Upper lobe of left lung (tissue), 6 donors: ENCODE results near the gene ZKSCAN1. TPM values are rescaled to one million over a fixed set of nuclear protein-coding genes. Genes with fewer than 3 reads are reported as not detected.

Experiments used
- ATAC-seq, 2 donors: fragments of 200-7000 bp; cut with Tn5 transposase; one replicate each; pipeline ENCODE4 v1.9.1; 2022; ENCODE audit warnings: mild to moderate bottlenecking in 2 of 2, moderate library complexity in 2 of 2; ENCODE audit not compliant: low FRiP score in 2 of 2
- DNase-seq, 2 donors: peaks; one replicate each; pipeline ENCODE4 v3.0.0-alpha.2; 2019 to 2020
- H3K27ac ChIP-seq, 4 donors: fragments of 200-600 bp; sonication (generic); one replicate each; pipeline ENCODE4 v1.5.1; 2016 to 2019
- H3K27me3 ChIP-seq, 4 donors: fragments of 200-600 bp; sonication (generic); one replicate each; pipeline ENCODE4 v1.5.1; 2017 to 2019
- H3K36me3 ChIP-seq, 4 donors: fragments of 200-600 bp; sonication (generic); one replicate each; pipeline ENCODE4 v1.5.1; 2016 to 2019
- H3K4me1 ChIP-seq, 4 donors: fragments of 200-600 bp; sonication (generic); one replicate each; pipeline ENCODE4 v1.5.1; 2018 to 2019
- H3K4me3 ChIP-seq, 4 donors: fragments of 200-600 bp; sonication (generic); one replicate each; pipeline ENCODE4 v1.5.1; 2017 to 2019; ENCODE audit warnings: mild to moderate bottlenecking in 2 of 4, moderate library complexity in 1 of 4
- H3K9me3 ChIP-seq, 4 donors: fragments of 200-600 bp; sonication (generic); one replicate each; pipeline ENCODE4 v1.5.1; 2018 to 2019
- CTCF ChIP-seq, 6 experiments: fragments of 450-650 bp in 4 of 6; fragments of 200-600 bp in 2 of 6; sonication (generic) in 2 of 6; IDR thresholded peaks; one replicate each; pipeline ENCODE4 v1.5.1; 2016 to 2019; ENCODE audit warnings: antibody characterized with exemption in 6 of 6
- EP300 ChIP-seq, 4 donors: sonication (generic); formaldehyde crosslinking; IDR thresholded peaks; one replicate each; pipeline ENCODE4 v1.5.1; 2017; ENCODE audit warnings: antibody characterized with exemption in 4 of 4, control low read depth in 2 of 4
- POLR2A ChIP-seq, 4 donors: fragments of 450-650 bp; IDR thresholded peaks; one replicate each; pipeline ENCODE4 v1.5.1; 2016 to 2017; ENCODE audit warnings: antibody characterized with exemption in 4 of 4, mild to moderate bottlenecking in 2 of 4
- POLR2AphosphoS5 ChIP-seq, 2 donors: sonication (generic); formaldehyde crosslinking; IDR thresholded peaks; one replicate each; pipeline ENCODE4 v1.5.1; 2017; ENCODE audit warnings: antibody characterized with exemption in 2 of 2
- WGBS, 2 donors: methylation state at CpG; one replicate each; pipeline ENCODE4 v1.1.5; 2017 to 2018; 5-methylcytosine and 5-hydroxymethylcytosine counted together
- total RNA-seq, 6 donors: library from RNA; depleted of rRNA in 4 of 6; stranded (reverse); fragments of >200 nt in 4 of 6; gene quantifications; one replicate each; pipeline versions ENCODE4 v1.1.0 to v1.2.1, GENCODE V29; 2016 to 2021
- donor health status: DM: no; HTN: no; CAD: no; lungs with moderate emphysema.
- donor health status: DM: no; HTN: yes; CAD: no; lungs with severe emphysema.

The ZKSCAN1 gene
- total RNA-seq, 6 donors from 2014 or later: 19.3 to 50.4 (median 36.9) TPM

- H3K9me3 ChIP-seq: no peaks in the 10 kb centered on the region
- ATAC-seq (no peak), DNase-seq (no peak)
- TF ChIP-seq POLR2A (IDR thresholded peaks at IDR 0.05) (no peak), CTCF (IDR thresholded peaks at IDR 0.05) (no peak), EP300 (IDR thresholded peaks at IDR 0.05) (no peak), POLR2AphosphoS5 (IDR thresholded peaks at IDR 0.05) (no peak)
- no peaks in the 10 kb centered on the region for H3K36me3 ChIP-seq
- no peaks in the 10 kb centered on the region for H3K27me3 ChIP-seq
- peaks cover 5 to 16% (median 9%) of the 10 kb centered on the region in 4 donors for H3K4me1 ChIP-seq
- no peak overlapping the region for H3K4me3 ChIP-seq
- WGBS, 2 donors: 70 to 80% methylated on average over 3 to 4 of the region's 4 CpGs
- no peak overlapping the region for H3K27ac ChIP-seq
Measured at GRCh38 chr7:100048680-100049079, 33.3 kb downstream of the ZKSCAN1 start.

- DNase-seq: peak; percentile 86 to 98
- H3K27me3 ChIP-seq: no peaks in the 10 kb centered on the region
- peak within 1 kb of the TSS; percentile 58 to 87 (median 66) for H3K4me3 ChIP-seq
- H3K9me3 ChIP-seq: no peaks in the 10 kb centered on the region
- 0 to 1% methylated on average over 10 to 46 of the region's 47 CpGs for WGBS, 2 donors
- H3K27ac ChIP-seq: peak within 1 kb of the TSS; percentile 85 to 97 (median 92)
- peak; percentile 96 to 99 for ATAC-seq
- no peaks in the 10 kb centered on the region for H3K36me3 ChIP-seq
- peaks cover 5 to 16% (median 9%) of the 10 kb centered on the region in 4 donors for H3K4me1 ChIP-seq
- TF ChIP-seq POLR2A (IDR thresholded peaks at IDR 0.05): peak in 3 of 4 donors; percentile 39 to 81 (median 66)
- TF ChIP-seq EP300 (IDR thresholded peaks at IDR 0.05): no peak
- peak in 5 of 6 experiments; percentile 13 to 30 (median 18) for TF ChIP-seq CTCF (IDR thresholded peaks at IDR 0.05)
- TF ChIP-seq POLR2AphosphoS5 (IDR thresholded peaks at IDR 0.05): peak; percentile 86
Measured at GRCh38 chr7:100049441-100050291, 34.3 kb downstream of the ZKSCAN1 start, which contains the start of gene ZSCAN21. TSS of gene ZSCAN21 (plus strand) at chr7:100049774. CDS start at chr7:100057007, 7,233 bp downstream.

GRCh38 chr7:100051611-100052010, 36.2 kb downstream of the ZKSCAN1 start:
- no peak overlapping the region for H3K4me3 ChIP-seq
- peaks cover 5 to 16% (median 9%) of the 10 kb centered on the region in 4 donors for H3K4me1 ChIP-seq
- no peaks in the 10 kb centered on the region for H3K27me3 ChIP-seq
- H3K9me3 ChIP-seq: no peaks in the 10 kb centered on the region
- ATAC-seq (no peak), DNase-seq (no peak)
- TF ChIP-seq POLR2AphosphoS5 (IDR thresholded peaks at IDR 0.05) (no peak), EP300 (IDR thresholded peaks at IDR 0.05) (no peak), CTCF (IDR thresholded peaks at IDR 0.05) (no peak), POLR2A (IDR thresholded peaks at IDR 0.05) (no peak)
- no peak overlapping the region for H3K27ac ChIP-seq
- 94 to 96% methylated on average over 3 of the region's 3 CpGs for WGBS, 2 donors
- H3K36me3 ChIP-seq: no peaks in the 10 kb centered on the region

GRCh38 chr7:100053215-100053614, 37.8 kb downstream of the ZKSCAN1 start:
- no peak for DNase-seq
- TF ChIP-seq EP300 (IDR thresholded peaks at IDR 0.05): no peak
- TF ChIP-seq POLR2AphosphoS5 (IDR thresholded peaks at IDR 0.05): no peak
- TF ChIP-seq CTCF (IDR thresholded peaks at IDR 0.05): peak in 4 of 6 experiments; percentile 14 to 70 (median 46)
- TF ChIP-seq POLR2A (IDR thresholded peaks at IDR 0.05): no peak
- no peaks in the 10 kb centered on the region for H3K27me3 ChIP-seq
- peaks cover 2 to 15% (median 14%) of the 10 kb centered on the region in 4 donors for H3K36me3 ChIP-seq
- H3K27ac ChIP-seq: no peak overlapping the region
- H3K4me3 ChIP-seq: no peak overlapping the region
- 38 to 50% methylated on average over 3 of the region's 3 CpGs for WGBS, 2 donors
- H3K9me3 ChIP-seq: no peaks in the 10 kb centered on the region
- H3K4me1 ChIP-seq: peaks cover 5 to 16% (median 9%) of the 10 kb centered on the region in 4 donors
- ATAC-seq: no peak
